HG03060 (cell line): ENCODE results near the gene USP49.
"Not testable (repeated sequence)": the region's sequence is repeated elsewhere in the genome, so short reads cannot be mapped to it uniquely, and the experiment has no call there.

Source experiments
- ATAC-seq: cut with Tn5 transposase; IDR thresholded peaks from one replicate; pipeline ENCODE4 v1.9.1; 2021; ENCODE audit warnings: low read depth, moderate number of reproducible peaks; ENCODE audit not compliant: unreplicated experiment

USP49 gene

DNA sequence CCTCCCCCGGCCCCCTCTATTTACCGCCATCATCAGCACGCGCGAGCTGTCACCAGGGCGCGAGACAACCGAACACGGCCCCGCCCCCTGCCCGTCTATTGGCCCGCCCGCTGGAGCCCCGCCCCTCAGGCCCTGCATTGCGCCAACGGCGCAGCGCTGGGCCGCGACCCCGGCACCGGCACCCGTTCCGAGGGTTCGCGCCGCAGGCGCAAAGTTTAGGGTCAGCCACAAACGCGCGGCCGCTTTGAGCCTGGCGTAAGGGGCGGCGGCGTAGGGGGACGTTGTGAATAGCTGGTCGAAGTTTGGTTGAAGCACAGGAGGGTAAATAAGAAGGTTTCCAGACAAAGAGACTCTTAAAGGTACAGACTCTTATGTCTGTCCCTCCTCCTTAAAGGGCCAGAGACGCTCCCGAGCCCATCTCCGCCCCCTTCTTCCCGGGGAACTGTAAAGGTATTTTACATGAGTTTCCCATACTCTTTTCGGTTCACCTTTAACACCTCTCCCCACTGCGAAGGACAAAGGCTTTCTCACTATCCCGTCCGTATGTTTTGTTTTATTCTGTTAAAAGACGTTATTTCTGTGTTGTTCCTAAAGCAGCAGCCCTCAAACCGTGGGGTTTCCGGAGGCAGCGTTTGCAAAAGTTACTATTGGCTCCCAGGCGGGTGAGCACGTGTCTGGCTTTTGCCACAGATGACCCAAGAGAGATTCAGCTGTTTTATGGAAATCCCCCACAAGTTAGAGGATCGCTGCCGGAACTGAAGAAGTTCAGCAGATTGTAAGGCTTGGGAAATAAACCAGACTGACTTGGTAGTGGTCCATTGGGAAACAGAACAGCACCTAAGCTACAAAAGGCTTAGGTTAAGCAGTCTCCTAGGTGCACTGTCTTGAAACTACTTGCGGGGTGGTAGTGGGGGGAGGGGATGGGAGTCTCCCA, at the start of gene USP49:
Gene USP49, minus strand, starts transcription at position 76 of the 934 bp plus-strand sequence. CDS start 88,392 bp downstream, outside the sequence.
- peak; percentile 60 for ATAC-seq

- ATAC-seq = no peak
These were observed 48.3 kb upstream of the USP49 start for GRCh38 chr6:41943456-41943855.

DNA sequence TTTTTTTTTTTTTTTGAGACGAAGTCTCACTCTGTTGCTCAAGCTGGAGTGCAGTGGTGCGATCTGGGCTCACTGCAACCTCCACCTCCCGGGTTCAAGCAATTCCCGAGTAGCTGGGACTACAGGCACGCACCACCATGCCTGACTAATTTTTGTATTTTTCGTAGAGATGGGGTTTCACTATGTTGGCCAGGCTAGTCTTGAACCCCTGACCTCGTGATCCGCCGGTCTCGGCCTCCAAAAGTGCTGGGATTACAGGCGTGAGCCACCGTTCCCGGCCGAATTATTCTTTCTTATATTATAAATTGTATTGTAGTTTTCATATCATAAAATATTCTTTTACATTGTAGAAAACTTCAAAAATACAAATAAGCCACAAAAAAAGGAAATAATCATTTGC, 47.7 kb upstream of the USP49 start:
- ATAC-seq = not testable (repeated sequence)

GRCh38 chr6:41942067-41942851, 47.1 kb upstream of the USP49 start:
- ATAC-seq = no peak

- ATAC-seq = peak; percentile 51
These were observed 46.3 kb upstream of the USP49 start, which contains the start of gene CCND3 for GRCh38 chr6:41941280-41942066. CCND3 (minus strand) TSS chr6:41941808; CDS start chr6:41941649, 159 bp downstream.

GRCh38 chr6:41940759-41941279, 45.6 kb upstream of the USP49 start:
- no peak for ATAC-seq

GRCh38 chr6:41939848-41940758, 44.9 kb upstream of the USP49 start:
- ATAC-seq = no peak

- no peak for ATAC-seq
These were observed 44.1 kb upstream of the USP49 start for GRCh38 chr6:41939176-41939847.

- no peak for ATAC-seq
These were observed 43.5 kb upstream of the USP49 start for GRCh38 chr6:41938590-41939175.

DNA sequence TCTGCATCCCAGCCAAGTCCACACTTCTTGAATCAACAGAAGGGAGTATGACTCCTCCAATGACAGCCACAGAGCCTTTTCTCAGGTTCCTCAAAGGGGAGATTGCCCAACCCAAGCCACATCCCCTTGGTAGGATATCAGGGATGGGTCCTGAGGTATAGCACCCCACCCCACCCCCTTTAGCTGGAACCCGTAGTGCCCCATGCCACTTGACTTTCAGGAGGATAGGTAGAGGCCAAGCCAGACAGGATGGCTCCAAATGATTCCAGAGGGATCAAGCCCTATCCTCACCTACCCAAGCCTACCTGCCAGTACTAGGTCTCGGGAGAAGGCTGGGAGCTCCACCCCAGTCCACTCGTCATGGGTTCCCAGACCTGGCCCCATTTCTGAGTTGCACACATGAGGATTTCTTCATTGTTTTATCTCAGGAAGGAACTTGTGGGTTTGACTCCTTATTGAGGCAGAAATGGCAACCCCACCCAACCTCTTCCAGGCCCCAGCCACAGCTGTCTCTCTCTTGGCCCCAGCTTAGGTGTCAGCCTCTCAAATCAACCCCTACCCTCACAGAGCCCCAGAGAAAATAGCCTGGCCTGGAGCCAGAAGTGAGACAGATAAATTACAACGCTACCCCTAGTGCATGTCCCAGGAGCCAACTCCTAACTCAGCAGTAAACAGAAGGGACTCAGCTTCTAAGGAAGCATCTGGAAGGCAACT, 42.8 kb upstream of the USP49 start:
- no peak for ATAC-seq

DNA sequence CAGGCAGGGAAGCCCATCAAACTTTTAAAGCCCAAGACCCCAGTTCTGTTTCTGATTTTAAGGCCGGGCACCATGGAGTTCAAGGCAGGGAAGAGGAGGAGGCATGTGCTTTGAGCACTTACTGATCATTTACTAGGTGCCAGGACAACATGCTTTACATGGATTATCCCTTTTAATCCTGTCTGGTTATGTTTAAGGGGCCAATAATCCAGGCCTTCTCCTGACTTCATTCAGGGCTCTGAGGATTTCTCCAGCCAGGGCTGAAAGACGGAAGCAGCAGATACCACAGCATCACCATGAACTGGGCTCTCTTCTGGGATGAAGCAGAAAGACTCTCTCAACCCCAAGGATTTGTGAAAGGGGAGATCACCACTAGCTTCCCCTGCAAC, 42.3 kb upstream of the USP49 start:
- ATAC-seq = no peak

DNA sequence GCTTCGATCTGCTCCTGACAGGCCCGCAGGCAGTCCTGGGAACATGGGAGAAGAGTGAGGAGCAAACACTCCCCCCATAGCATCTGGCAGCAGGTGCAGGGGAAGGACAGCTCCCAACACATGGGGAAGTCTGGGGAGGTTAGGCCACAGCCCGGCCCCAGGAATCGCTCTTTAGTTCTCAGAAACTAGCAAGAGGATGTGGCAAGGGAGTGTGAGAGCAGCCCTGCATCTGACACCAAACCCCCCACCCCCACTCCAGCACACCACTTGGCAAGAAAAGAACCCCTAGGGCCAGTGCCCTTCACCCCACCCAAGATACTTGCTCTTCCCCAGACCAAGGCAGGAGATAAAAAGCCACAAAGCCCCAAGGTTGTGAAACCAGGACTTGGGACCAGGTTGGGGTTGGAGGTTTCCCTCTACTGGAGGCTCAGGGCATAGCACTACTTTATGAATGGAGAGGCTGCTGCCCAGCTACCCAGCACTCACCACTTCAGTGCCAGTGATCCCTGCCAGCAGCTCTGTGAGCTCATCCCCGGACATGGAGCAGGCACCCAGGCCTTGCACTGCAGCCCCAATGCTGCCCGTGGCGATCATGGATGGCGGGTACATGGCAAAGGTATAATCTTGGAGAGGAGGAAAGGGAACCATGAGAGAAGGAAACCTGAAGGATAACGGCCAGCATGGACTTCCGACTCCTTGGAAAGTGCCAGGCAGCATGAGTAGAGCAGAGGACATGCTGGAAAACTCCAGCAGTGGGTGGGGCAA, 41.1 kb upstream of the USP49 start:
- ATAC-seq = no peak

DNA sequence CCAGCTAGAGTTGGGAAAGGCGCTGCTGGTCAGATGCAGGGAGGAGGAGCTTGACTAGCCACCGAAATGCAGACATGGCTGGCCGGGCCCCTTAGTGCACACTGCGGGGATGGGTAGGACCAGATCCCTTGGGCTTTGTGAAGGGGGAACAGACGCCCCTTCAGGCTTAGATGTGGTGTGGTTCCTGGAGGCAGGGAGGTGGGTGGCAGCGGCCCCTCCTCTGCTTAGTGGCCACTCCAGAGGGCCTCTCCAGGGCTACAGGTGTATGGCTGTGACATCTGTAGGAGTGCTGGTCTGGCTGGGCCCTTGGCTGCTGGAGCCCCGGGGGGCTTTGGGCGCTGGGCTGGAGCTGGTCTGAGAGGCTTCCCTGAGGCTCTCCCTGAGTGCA, 40.5 kb upstream of the USP49 start:
- no peak for ATAC-seq

GRCh38 chr6:41935193-41935574, 40.0 kb upstream of the USP49 start:
- no peak for ATAC-seq

DNA sequence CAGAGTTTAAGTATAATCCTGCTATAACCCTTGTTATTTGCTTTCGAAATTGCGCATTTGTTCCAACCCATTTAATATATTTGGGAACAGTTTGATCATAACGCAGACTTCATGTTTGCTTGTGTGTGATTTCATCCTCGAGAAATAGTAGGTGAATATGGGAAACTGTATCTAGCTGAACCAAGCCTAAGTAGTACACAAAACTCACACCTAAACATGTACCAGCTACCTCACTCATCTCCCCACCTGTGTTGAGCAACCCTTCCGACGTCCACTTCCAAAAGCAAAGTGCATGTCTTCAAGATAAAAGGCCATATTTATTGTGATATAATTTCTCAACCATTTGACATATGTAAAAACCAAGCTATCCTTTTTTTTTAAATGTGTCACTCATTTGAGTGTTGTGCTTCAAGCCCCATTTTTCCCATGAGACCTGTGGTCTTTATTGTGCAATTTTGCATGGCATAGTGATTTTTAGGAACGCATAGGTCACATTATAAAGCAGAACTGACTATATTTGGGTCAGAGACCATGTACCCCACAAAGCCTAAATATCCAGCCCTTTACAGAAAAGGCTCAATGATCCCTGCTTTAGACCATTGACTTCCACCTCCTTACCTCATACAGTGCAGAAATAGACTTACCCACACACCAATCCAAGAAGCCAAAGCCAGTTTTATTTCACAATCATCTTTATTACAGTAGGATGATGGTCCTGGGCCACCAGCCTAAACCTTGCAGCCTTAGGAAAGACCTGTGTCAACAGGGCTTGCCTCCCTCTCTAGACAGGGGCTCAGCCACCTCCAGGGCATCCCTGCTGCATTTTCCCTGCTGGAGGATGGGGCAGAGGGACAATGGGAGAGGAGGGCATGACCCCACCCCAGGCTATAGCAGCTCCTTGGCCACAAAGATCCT, 39.4 kb upstream of the USP49 start:
- ATAC-seq = no peak

DNA sequence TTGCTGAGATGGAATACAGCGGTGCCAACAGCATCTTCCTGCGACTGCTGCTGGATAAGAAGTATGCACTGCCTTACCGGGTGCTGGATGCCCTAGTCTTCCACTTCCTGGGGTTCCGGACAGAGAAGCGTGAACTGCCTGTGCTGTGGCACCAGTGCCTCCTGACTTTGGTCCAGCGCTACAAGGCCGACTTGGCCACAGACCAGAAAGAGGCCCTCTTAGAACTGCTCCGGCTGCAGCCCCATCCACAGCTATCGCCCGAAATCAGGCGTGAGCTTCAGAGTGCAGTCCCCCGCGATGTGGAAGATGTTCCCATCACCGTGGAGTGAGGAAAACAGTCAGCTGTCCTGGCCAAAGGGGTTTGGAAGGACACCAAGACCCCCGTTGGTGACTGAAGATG, 37.2 kb upstream of the USP49 start:
- ATAC-seq = no peak
